GM12878 (cell line): ENCODE measurements around the gene TRAF3. TPM values are rescaled to one million over a fixed set of nuclear protein-coding genes. Genes with fewer than 3 reads are reported as not detected.

ENCODE experiments used
- ATAC-seq: fragments of 200-7000 bp; cut with Tn5 transposase; 3 replicates; pipeline ENCODE4 v1.9.1; 2020; ENCODE audit warnings: mild to moderate bottlenecking, moderate library complexity
- BruUV-seq: library from RNA; stranded (reverse); fragments of 400-500 nt; replicated peaks from 2 replicates; lab custom pipeline; 2021; lab: Mats Ljungman, UMichigan
- CTCF ChIA-PET: fragments of 300-600 bp; sonication (Branson Sonifier 250); formaldehyde crosslinking; extraction: SDS; loops from one replicate; lab custom pipeline; 2021; ENCODE audit warnings: inconsistent platforms; lab: Yijun Ruan, JAX
- POLR2A ChIA-PET: fragments of 350-600 bp; formaldehyde crosslinking; extraction: SDS; loops from one replicate; lab custom pipeline; 2021; ENCODE audit warnings: inconsistent platforms; lab: Charles Lee
- RAD21 ChIA-PET: fragments of 300-600 bp; sonication (Branson Sonifier 250); formaldehyde crosslinking; loops from one replicate; lab custom pipeline; 2023; ENCODE audit warnings: antibody characterized with exemption; ENCODE audit not compliant: unreplicated experiment; lab: Charles Lee
- SMC1A ChIA-PET: fragments of 300-600 bp; sonication (Branson Sonifier 250); formaldehyde crosslinking; loops from one replicate; lab custom pipeline; 2023; ENCODE audit not compliant: unreplicated experiment, uncharacterized antibody; lab: Charles Lee
- DNase-seq: peaks from one replicate; pipeline ENCODE4 v3.0.0-alpha.2; 2011; ENCODE audit warnings: low read depth, low spot score
- FAIRE-seq: peaks from 3 replicates; lab custom pipeline; 2011; peaks lifted over from hg19 to GRCh38; lab: Jason Lieb, UNC
- H2AFZ ChIP-seq: 2 replicates; pipeline ENCODE4 v1.6.0; 2011; ENCODE audit warnings: low read depth, low read length, control low read depth; ENCODE audit not compliant: control insufficient read depth
- H3K27ac ChIP-seq: 2 replicates; pipeline ENCODE4 v1.5.1; 2011; ENCODE audit warnings: control low read depth; ENCODE audit not compliant: control insufficient read depth, insufficient read depth
- H3K27me3 ChIP-seq, 2 experiments: replicated peaks in 1 of 2; 2 replicates each; pipeline versions ENCODE4 v1.6.0 to v1.6.1; 2011; ENCODE audit warnings: low read length in 1 of 2; ENCODE audit not compliant: control insufficient read depth in 2 of 2, insufficient read depth in 2 of 2
- H3K36me3 ChIP-seq, 2 experiments: 2 replicates each; pipeline ENCODE4 v1.5.1; 2011; ENCODE audit warnings: low read length in 1 of 2; ENCODE audit not compliant: control insufficient read depth in 2 of 2, insufficient read depth in 2 of 2
- H3K4me1 ChIP-seq: 2 replicates; pipeline ENCODE4 v1.6.1; 2011; ENCODE audit warnings: mild to moderate bottlenecking, low read length, moderate library complexity, mixed read lengths; ENCODE audit not compliant: control insufficient read depth, insufficient read depth
- H3K4me2 ChIP-seq: 2 replicates; pipeline ENCODE4 v1.6.0; 2011; ENCODE audit warnings: control low read depth; ENCODE audit not compliant: control insufficient read depth, insufficient read depth
- H3K4me3 ChIP-seq: fragments of 200-600 bp; sonication (generic); 2 replicates; pipeline ENCODE4 v1.5.1; 2016
- H3K79me2 ChIP-seq: 2 replicates; pipeline ENCODE4 v1.6.0; 2011; ENCODE audit warnings: low read length; ENCODE audit not compliant: control insufficient read depth, insufficient read depth
- H3K9ac ChIP-seq: 2 replicates; pipeline ENCODE4 v1.8.0; 2011; ENCODE audit warnings: low read length, control low read depth, mixed read lengths; ENCODE audit not compliant: control insufficient read depth, insufficient read depth
- H3K9me3 ChIP-seq: replicated peaks from 3 replicates; pipeline ENCODE4 v1.5.1; 2011; ENCODE audit warnings: mild to moderate bottlenecking, low read length; ENCODE audit not compliant: control insufficient read depth, insufficient read depth
- H4K20me1 ChIP-seq: 2 replicates; pipeline ENCODE4 v1.6.0; 2011; ENCODE audit not compliant: control insufficient read depth, insufficient read depth
- E2F4 ChIP-seq: IDR thresholded peaks from 2 replicates; pipeline ENCODE4 v1.6.1; 2012; ENCODE audit warnings: low read depth, low read length, improper control_type of control experiment
- GATAD2B ChIP-seq: fragments of 450-650 bp; conservative IDR thresholded peaks from 2 replicates; pipeline ENCODE4 v1.6.1; 2017; ENCODE audit warnings: low read depth, mild to moderate bottlenecking, moderate library complexity
- PAX8 ChIP-seq: fragments of 450-650 bp; IDR thresholded peaks from 2 replicates; pipeline ENCODE4 v1.6.1; 2017; ENCODE audit warnings: mild to moderate bottlenecking, moderate library complexity
- POLR2A ChIP-seq: IDR thresholded peaks from 2 replicates; pipeline ENCODE4 v1.6.1; 2011; ENCODE audit warnings: low read depth, mild to moderate bottlenecking, low read length
- POLR2AphosphoS2 ChIP-seq: IDR thresholded peaks from 2 replicates; pipeline ENCODE4 v1.6.1; 2011; ENCODE audit warnings: low read depth, mild to moderate bottlenecking, low read length, improper control_type of control experiment, moderate library complexity
- SMAD5 ChIP-seq: IDR thresholded peaks from 2 replicates; pipeline ENCODE4 v1.6.1; 2016; ENCODE audit warnings: antibody characterized with exemption, low read depth
- WGBS: methylation state at CpG from one replicate; pipeline ENCODE4 v1.1.6; 2016; ENCODE audit warnings: low lambda C conversion rate; ENCODE audit not compliant: insufficient replicate concordance, insufficient coverage; ENCODE audit errors: missing lambda C conversion rate; 5-methylcytosine and 5-hydroxymethylcytosine counted together
- in situ Hi-C: fragments of 300-500 bp; cut with MboI; formaldehyde crosslinking; loops from 9 replicates; pipeline ENCODE4 v1.14.3; 2018; ENCODE audit warnings: mixed read lengths
- intact Hi-C: fragments of 100-400 bp; cut with micrococcal nuclease; formaldehyde crosslinking; loops from one replicate; pipeline ENCODE4 v1.14.2; 2022; ENCODE audit not compliant: unreplicated experiment
- polyA plus RNA-seq, 11 experiments: library from polyadenylated mRNA; depleted of rRNA in 4 of 11; unstranded in 6 of 11; stranded (reverse) in 5 of 11; fragments of >200 nt; fragmentation: Nextera tagmentation in 4 of 11; fragmentation: Illumina TruSeq in 1 of 11; extraction: Ambion mirVana in 4 of 11; extraction: Trizol in 1 of 11; gene quantifications; 1 replicate in 1 of 11; 2 replicates in 10 of 11; pipeline versions ENCODE4 v1.2.1 to v1.2.3, GENCODE V29; 2011 to 2016; ENCODE audit warnings: inconsistent platforms in 2 of 11, missing spikeins in 2 of 11, low read depth in 1 of 11
- total RNA-seq, 4 experiments: library from RNA; depleted of rRNA in 3 of 4; stranded (reverse); fragments of >200 nt in 3 of 4; fragmentation: Illumina TruSeq in 1 of 4; extraction: Trizol in 1 of 4; gene quantifications; 2 replicates each; pipeline versions ENCODE4 v1.2.1 to v1.2.3, GENCODE V29; 2013 to 2021
- TF ChIP-seq, protein P1 (sequence below): IDR thresholded peaks from 2 replicates; pipeline ENCODE4 v1.6.1; 2011; ENCODE audit warnings: borderline replicate concordance, low read depth, mild to moderate bottlenecking, moderate library complexity, low read length; ENCODE audit not compliant: insufficient read depth, poor library complexity, severe bottlenecking

TRAF3 gene
- total and polyA plus RNA-seq, 10 of the 15 experiments (the other 5 are each of a cell fraction or from before 2014, with no cell fraction given), result 3.0 to 70.1 (median 36.5) TPM

DNA sequence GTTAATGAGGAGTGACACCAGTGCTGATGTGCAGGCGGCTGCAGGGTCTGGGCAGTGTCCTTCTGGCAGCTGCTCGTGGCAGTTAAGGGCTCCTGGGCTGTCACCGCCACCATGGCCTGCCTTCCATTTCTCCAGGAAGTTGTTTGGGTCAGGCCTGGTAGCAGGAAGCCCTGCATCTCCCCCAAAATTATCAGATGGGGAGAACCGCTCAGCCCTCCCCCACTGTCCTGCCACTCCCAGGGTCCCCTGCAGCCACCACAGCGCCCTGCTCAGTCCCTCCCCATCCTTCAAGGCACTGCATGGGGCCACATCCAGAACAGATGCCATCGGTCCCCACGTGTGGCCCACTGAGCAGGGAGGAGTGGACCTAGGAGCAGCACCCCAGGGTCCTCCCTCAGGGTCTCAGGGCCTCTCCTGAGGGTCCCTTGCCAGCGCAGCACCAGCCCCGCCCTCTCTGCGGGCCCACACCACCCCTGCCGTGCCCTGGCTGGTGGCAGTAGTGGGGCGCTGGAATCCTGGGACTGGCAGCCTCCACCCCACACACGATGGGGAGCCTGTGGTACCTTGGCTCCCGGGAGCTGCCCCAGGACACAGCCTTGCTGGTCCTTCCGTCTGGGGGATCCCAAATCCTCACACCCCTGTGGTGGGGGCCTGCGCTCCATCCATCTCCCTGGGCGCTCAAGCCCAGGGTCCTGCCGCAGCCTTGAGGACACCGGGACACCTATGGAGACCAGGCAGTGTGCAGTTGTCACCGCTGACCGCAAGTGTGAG is 134.9 kb downstream of the TRAF3 start:
- Histone ChIP-seq H3K36me3 (peaks cover 3 to 10% of the 10 kb centered on the region in 2 experiments; a peak in 3 of 4 replicates), H3K27me3 (no peaks in the 10 kb centered on the region), H3K4me1 (peaks cover 16% of the 10 kb centered on the region), H3K27ac (no peak overlapping the region), H3K4me2 (no peak overlapping the region), H4K20me1 (no peaks in the 10 kb centered on the region), H3K4me3 (no peak overlapping the region), H3K9ac (no peak overlapping the region), H2AFZ (no peak overlapping the region), H3K9me3 (no peaks in the 10 kb centered on the region), H3K79me2 (no peaks in the 10 kb centered on the region)
- RAD21 ChIA-PET, result no interaction called here
- WGBS, result 93% methylated on average over 20 of the region's 21 CpGs
- in situ Hi-C loops (loop anchor here (5.0 kb wide), 1 partner anchor 215 kb away; no protein-coding TSS in a partner anchor), intact Hi-C loops (loop anchor here (10.0 kb wide), 2 partner anchors 317 to 387 kb away; partner anchors contain the start of gene RCOR1)
- FAIRE-seq (no peak), DNase-seq (no peak), ATAC-seq (no peak)
- POLR2A ChIA-PET, result interaction anchor here (0.9 kb wide), 1 partner anchor 13 kb away, joined by 3 read pairs; no protein-coding TSS in a partner anchor
- SMC1A ChIA-PET, result interaction anchor here (0.6 to 1.2 kb wide), 2 partner anchors 199 to 218 kb away, joined by 3 to 7 read pairs; no protein-coding TSS in a partner anchor
- TF ChIP-seq GATAD2B, result no peak
- 0 out of 2 replicates have a peak, but pooled peaks have one; percentile 4 for TF ChIP-seq POLR2AphosphoS2
- TF ChIP-seq SMAD5, result no peak
- TF ChIP-seq POLR2A, result peak; percentile 68
- no peak for TF ChIP-seq E2F4
- TF ChIP-seq, protein P1, sequence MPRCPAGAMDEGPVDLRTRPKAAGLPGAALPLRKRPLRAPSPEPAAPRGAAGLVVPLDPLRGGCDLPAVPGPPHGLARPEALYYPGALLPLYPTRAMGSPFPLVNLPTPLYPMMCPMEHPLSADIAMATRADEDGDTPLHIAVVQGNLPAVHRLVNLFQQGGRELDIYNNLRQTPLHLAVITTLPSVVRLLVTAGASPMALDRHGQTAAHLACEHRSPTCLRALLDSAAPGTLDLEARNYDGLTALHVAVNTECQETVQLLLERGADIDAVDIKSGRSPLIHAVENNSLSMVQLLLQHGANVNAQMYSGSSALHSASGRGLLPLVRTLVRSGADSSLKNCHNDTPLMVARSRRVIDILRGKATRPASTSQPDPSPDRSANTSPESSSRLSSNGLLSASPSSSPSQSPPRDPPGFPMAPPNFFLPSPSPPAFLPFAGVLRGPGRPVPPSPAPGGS, result peak; percentile 9
- TF ChIP-seq PAX8, result no peak
- CTCF ChIA-PET, result interaction anchor here (1.2 to 1.3 kb wide), 4 partner anchors 12 to 219 kb away, joined by 3 to 5 read pairs (median 4); no protein-coding TSS in a partner anchor
- no TSS peak for BruUV-seq
